ENCODE data around the gene REEP3. TPM values are rescaled to one million over a fixed set of nuclear protein-coding genes. Genes with fewer than 3 reads are reported as not detected.

Gene REEP3
- total and polyA plus RNA-seq, 2 of the 4 experiments (the other 2 are of a cell fraction) = 11.7 to 28.9 TPM

- BruUV-seq (replicated peaks) = no TSS peak
- Histone ChIP-seq H3K18ac (ENCODE audit: low read depth, low read length) (no peak overlapping the region), H3K23ac (ENCODE audit: low read depth, low read length) (no peak overlapping the region), H2BK20ac (ENCODE audit: low read depth, low read length) (no peak overlapping the region), H3K79me1 (ENCODE audit: low read depth in 1 of 2, low read length in 2 of 2) (no peaks in the 10 kb centered on the region), H2BK5ac (ENCODE audit: low read depth, low read length, poor library complexity, severe bottlenecking) (no peak overlapping the region), H2AK5ac (ENCODE audit: low read depth, low read length) (no peak overlapping the region), H2AK9ac (replicated peaks; ENCODE audit: low read depth, low read length, poor library complexity) (no peak overlapping the region), H3K4me1 (ENCODE audit: control insufficient read depth, insufficient read depth, low read length) (no peaks in the 10 kb centered on the region), H4K5ac (ENCODE audit: low read depth, low read length) (no peak overlapping the region), H4K8ac (ENCODE audit: low read depth in 2 of 2, low read length in 2 of 2) (no peak overlapping the region), H3K9ac (ENCODE audit: low read depth, low read length) (no peak overlapping the region), H3K4me3 (ENCODE audit: insufficient read depth, low read depth, low read length) (no peak overlapping the region), H3K36me3 (ENCODE audit: control insufficient read depth, insufficient read depth, low read length) (no peaks in the 10 kb centered on the region), H4K20me1 (ENCODE audit: insufficient read depth, low read length) (no peaks in the 10 kb centered on the region), H3K27ac (ENCODE audit: insufficient read depth, low read length) (no peak overlapping the region), H3K14ac (replicated peaks; ENCODE audit: low read depth, low read length) (no peak overlapping the region), H2BK15ac (ENCODE audit: low read depth, low read length) (no peak overlapping the region), H3K9me3 (ENCODE audit: control insufficient read depth, insufficient read depth, low read length) (no peaks in the 10 kb centered on the region), H3K9me1 (ENCODE audit: insufficient read depth, low read length) (no peaks in the 10 kb centered on the region), H2AFZ (replicated peaks; ENCODE audit: low read length, poor library complexity) (no peak overlapping the region), H3K4me2 (ENCODE audit: low read depth, low read length) (no peak overlapping the region), H4K91ac (ENCODE audit: insufficient read depth, low read depth, low read length) (no peak overlapping the region), H2BK120ac (ENCODE audit: low read depth, low read length) (no peak overlapping the region), H3K4ac (ENCODE audit: low read depth, low read length) (no peak overlapping the region), H3K27me3 (ENCODE audit: control insufficient read depth, insufficient read depth, low read length) (no peaks in the 10 kb centered on the region), H3K56ac (ENCODE audit: extremely low read depth, insufficient read depth, low read length) (no peak overlapping the region)
- WGBS, 2 experiments (ENCODE audit: extremely low coverage in 2 of 2, insufficient read length in 1 of 2) = no CpG with 5 or more reads among the region's 1 CpG
- TF ChIP-seq MXI1 (IDR thresholded peaks at IDR 0.05; ENCODE audit: borderline replicate concordance, low read depth, low read length) = no peak
- no peak for TF ChIP-seq NFE2L2 (IDR thresholded peaks at IDR 0.05; ENCODE audit: low read depth, low read length)
- TF ChIP-seq POLR2A (IDR thresholded peaks at IDR 0.05; ENCODE audit: low read depth, low read length) = no peak
- TF ChIP-seq CEBPB (IDR thresholded peaks at IDR 0.05; ENCODE audit: low read depth, low read length) = no peak
- no peak for TF ChIP-seq MAZ (IDR thresholded peaks at IDR 0.05; ENCODE audit: borderline replicate concordance, low read depth, low read length)
- TF ChIP-seq SMC3 (IDR thresholded peaks at IDR 0.05; ENCODE audit: low read depth, low read length) = no peak
- TF ChIP-seq BHLHE40 (IDR thresholded peaks at IDR 0.05; ENCODE audit: low read depth, low read length) = no peak
- TF ChIP-seq CTCF (conservative IDR thresholded peaks at IDR 0.05; ENCODE audit: low read depth, low read length) = no peak
- TF ChIP-seq RCOR1 (IDR thresholded peaks at IDR 0.05; ENCODE audit: insufficient replicate concordance, low read length) = no peak
- TF ChIP-seq CHD1 (IDR thresholded peaks at IDR 0.05; ENCODE audit: low read depth, low read length) = no peak
- TF ChIP-seq ELK1 (IDR thresholded peaks at IDR 0.05; ENCODE audit: borderline replicate concordance, low read depth, low read length) = no peak
- no peak for TF ChIP-seq RAD21 (IDR thresholded peaks at IDR 0.05; ENCODE audit: low read length)
- TF ChIP-seq, protein P1, sequence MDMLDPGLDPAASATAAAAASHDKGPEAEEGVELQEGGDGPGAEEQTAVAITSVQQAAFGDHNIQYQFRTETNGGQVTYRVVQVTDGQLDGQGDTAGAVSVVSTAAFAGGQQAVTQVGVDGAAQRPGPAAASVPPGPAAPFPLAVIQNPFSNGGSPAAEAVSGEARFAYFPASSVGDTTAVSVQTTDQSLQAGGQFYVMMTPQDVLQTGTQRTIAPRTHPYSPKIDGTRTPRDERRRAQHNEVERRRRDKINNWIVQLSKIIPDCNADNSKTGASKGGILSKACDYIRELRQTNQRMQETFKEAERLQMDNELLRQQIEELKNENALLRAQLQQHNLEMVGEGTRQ (IDR thresholded peaks at IDR 0.05; ENCODE audit: low read depth, low read length) = no peak
- no peak for TF ChIP-seq MAFK (IDR thresholded peaks at IDR 0.05; ENCODE audit: low read depth, low read length)
- no peak for TF ChIP-seq RFX5 (IDR thresholded peaks at IDR 0.05; ENCODE audit: low read depth, low read length)
- no peak for TF ChIP-seq FOS (IDR thresholded peaks at IDR 0.05; ENCODE audit: low read depth, low read length)
- dilution Hi-C loops (cut with HindIII; ENCODE audit: low sequenced_read_pairs, unreplicated experiment) = no loop called here
- POLR2A ChIA-PET (ENCODE audit: unreplicated experiment) = no interaction called here
- no peak for ATAC-seq (ENCODE audit: low read depth)
- intact Hi-C loops (cut with micrococcal nuclease) = no loop called here
- no peak for DNase-seq
- in situ Hi-C loops (cut with MboI; ENCODE audit: low sequenced_read_pairs) = no loop called here
- CTCF ChIA-PET = no interaction called here
Observed at GRCh38 chr10:63653747-63654146, 132.5 kb downstream of the REEP3 start.

Data from IMR-90 (cell line).